ENCODE measurements around the gene RPS27L. TPM values are rescaled to one million over a fixed set of nuclear protein-coding genes. Genes with fewer than 3 reads are reported as not detected.
A peak's percentile ranks its signal among the peaks of the same experiment; 100 is the strongest.

Gene RPS27L
- total and polyA plus RNA-seq, 9 of the 15 experiments (the other 6 are each of a cell fraction or from before 2014, with no cell fraction given): 72.2 to 382 (median 116) TPM

- H3K4me2 ChIP-seq (ENCODE audit: insufficient read depth, low read length): no peak overlapping the region
- no peak overlapping the region for H3K4me3 ChIP-seq
- no peak overlapping the region for H2AFZ ChIP-seq (ENCODE audit: low read depth, low read length)
- H3K9ac ChIP-seq (ENCODE audit: insufficient read depth in 1 of 2, low read depth in 2 of 2, low read length in 2 of 2): peak overlapping the region in 1 of 2 experiments; percentile 1; a peak in 1 of 4 replicates
- H4K20me1 ChIP-seq (replicated peaks; ENCODE audit: control insufficient read depth, insufficient read depth, low read length): no peaks in the 10 kb centered on the region
- peak in 2 of 4 experiments; percentile 32 to 33 for DNase-seq (ENCODE audit: extremely low read depth in 1 of 4, low spot score in 3 of 4)
- H3K9me3 ChIP-seq (replicated peaks; ENCODE audit: control insufficient read depth, insufficient read depth, low read depth, low read length): no peaks in the 10 kb centered on the region
- in situ Hi-C loops (cut with MboI) (no loop called here), intact Hi-C loops (cut with micrococcal nuclease) (no loop called here)
- H3K36me3 ChIP-seq (ENCODE audit: control insufficient read depth, insufficient read depth, low read length): no peaks in the 10 kb centered on the region
- no peaks in the 10 kb centered on the region for H3K27me3 ChIP-seq (ENCODE audit: control insufficient read depth in 2 of 2, insufficient read depth in 2 of 2, low read length in 2 of 2)
- H3K9me1 ChIP-seq (ENCODE audit: control insufficient read depth, insufficient read depth, low read length): no peaks in the 10 kb centered on the region
- WGBS (ENCODE audit: insufficient coverage, low coverage, missing lambda C conversion rate): 28% methylated on average over 5 of the region's 5 CpGs
- H3K27ac ChIP-seq (ENCODE audit: extremely low read depth, low read depth, low read length): no peak overlapping the region
- BruUV-seq (replicated peaks): no TSS peak
- ChIA-PET POLR2A (interaction anchor here (0.6 to 1.0 kb wide), 3 partner anchors 18 to 907 kb away, joined by 3 to 4 read pairs (median 3); partner anchors contain the start of gene RPS27L), CTCF (ENCODE audit: low intra/inter-chr PET ratio) (no interaction called here)
- H3K79me2 ChIP-seq (ENCODE audit: control insufficient read depth, insufficient read depth, low read length): no peaks in the 10 kb centered on the region
- ATAC-seq: peak; percentile 53
- FAIRE-seq: no peak
- H3K4me1 ChIP-seq (replicated peaks in 1 of 2; ENCODE audit: control insufficient read depth in 2 of 2, insufficient read depth in 2 of 2, low read length in 2 of 2): peaks cover 7 to 8% of the 10 kb centered on the region in 2 experiments; a peak in 4 of 5 replicates
- TF ChIP-seq SIN3B (IDR thresholded peaks at IDR 0.05; ENCODE audit: low read depth) (no peak), SMARCE1 (IDR thresholded peaks at IDR 0.05) (no peak), RAD21 (CRISPR knock-in tag; conservative IDR thresholded peaks at IDR 0.05 in 1 of 2, IDR thresholded peaks at IDR 0.05 in 1 of 2) (no peak), ZNF354B (CRISPR knock-in tag; IDR thresholded peaks at IDR 0.05) (no peak), ARID2 (IDR thresholded peaks at IDR 0.05) (no peak), HDAC6 (IDR thresholded peaks at IDR 0.05; ENCODE audit: low read depth, low read length) (no peak), ELK1 (CRISPR knock-in tag; IDR thresholded peaks at IDR 0.05) (no peak), BDP1 (IDR thresholded peaks at IDR 0.05; ENCODE audit: insufficient read depth, insufficient read length) (no peak), SIX5 (IDR thresholded peaks at IDR 0.05; ENCODE audit: borderline replicate concordance in 1 of 2, insufficient read depth in 1 of 2, low read depth in 1 of 2, low read length in 2 of 2) (no peak), ZZZ3 (IDR thresholded peaks at IDR 0.05) (no peak), KHSRP (IDR thresholded peaks at IDR 0.05) (no peak), NFYB (IDR thresholded peaks at IDR 0.05; ENCODE audit: extremely low read depth, insufficient read length) (no peak)
- TF ChIP-seq, protein P1, sequence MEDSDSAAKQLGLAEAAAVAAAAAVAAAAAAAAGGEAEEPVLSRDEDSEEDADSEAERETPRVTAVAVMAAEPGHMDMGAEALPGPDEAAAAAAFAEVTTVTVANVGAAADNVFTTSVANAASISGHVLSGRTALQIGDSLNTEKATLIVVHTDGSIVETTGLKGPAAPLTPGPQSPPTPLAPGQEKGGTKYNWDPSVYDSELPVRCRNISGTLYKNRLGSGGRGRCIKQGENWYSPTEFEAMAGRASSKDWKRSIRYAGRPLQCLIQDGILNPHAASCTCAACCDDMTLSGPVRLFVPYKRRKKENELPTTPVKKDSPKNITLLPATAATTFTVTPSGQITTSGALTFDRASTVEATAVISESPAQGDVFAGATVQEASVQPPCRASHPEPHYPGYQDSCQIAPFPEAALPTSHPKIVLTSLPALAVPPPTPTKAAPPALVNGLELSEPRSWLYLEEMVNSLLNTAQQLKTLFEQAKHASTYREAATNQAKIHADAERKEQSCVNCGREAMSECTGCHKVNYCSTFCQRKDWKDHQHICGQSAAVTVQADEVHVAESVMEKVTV (CRISPR knock-in tag; IDR thresholded peaks at IDR 0.05): no peak
- TF ChIP-seq, protein P2, sequence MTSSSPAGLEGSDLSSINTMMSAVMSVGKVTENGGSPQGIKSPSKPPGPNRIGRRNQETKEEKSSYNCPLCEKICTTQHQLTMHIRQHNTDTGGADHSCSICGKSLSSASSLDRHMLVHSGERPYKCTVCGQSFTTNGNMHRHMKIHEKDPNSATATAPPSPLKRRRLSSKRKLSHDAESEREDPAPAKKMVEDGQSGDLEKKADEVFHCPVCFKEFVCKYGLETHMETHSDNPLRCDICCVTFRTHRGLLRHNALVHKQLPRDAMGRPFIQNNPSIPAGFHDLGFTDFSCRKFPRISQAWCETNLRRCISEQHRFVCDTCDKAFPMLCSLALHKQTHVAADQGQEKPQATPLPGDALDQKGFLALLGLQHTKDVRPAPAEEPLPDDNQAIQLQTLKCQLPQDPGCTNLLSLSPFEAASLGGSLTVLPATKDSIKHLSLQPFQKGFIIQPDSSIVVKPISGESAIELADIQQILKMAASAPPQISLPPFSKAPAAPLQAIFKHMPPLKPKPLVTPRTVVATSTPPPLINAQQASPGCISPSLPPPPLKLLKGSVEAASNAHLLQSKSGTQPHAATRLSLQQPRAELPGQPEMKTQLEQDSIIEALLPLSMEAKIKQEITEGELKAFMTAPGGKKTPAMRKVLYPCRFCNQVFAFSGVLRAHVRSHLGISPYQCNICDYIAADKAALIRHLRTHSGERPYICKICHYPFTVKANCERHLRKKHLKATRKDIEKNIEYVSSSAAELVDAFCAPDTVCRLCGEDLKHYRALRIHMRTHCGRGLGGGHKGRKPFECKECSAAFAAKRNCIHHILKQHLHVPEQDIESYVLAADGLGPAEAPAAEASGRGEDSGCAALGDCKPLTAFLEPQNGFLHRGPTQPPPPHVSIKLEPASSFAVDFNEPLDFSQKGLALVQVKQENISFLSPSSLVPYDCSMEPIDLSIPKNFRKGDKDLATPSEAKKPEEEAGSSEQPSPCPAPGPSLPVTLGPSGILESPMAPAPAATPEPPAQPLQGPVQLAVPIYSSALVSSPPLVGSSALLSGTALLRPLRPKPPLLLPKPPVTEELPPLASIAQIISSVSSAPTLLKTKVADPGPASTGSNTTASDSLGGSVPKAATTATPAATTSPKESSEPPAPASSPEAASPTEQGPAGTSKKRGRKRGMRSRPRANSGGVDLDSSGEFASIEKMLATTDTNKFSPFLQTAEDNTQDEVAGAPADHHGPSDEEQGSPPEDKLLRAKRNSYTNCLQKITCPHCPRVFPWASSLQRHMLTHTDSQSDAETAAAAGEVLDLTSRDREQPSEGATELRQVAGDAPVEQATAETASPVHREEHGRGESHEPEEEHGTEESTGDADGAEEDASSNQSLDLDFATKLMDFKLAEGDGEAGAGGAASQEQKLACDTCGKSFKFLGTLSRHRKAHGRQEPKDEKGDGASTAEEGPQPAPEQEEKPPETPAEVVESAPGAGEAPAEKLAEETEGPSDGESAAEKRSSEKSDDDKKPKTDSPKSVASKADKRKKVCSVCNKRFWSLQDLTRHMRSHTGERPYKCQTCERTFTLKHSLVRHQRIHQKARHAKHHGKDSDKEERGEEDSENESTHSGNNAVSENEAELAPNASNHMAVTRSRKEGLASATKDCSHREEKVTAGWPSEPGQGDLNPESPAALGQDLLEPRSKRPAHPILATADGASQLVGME (CRISPR knock-in tag; IDR thresholded peaks at IDR 0.05): no peak
Observed at GRCh38 chr15:63178034-63178433, 20.8 kb upstream of the RPS27L start.

Measured in K562 (cell line).